Stimulated activated CD4-positive, alpha-beta T cell treated with anti-CD3 and anti-CD28 coated beads, Interleukin-15, amount 100 ng/mL, for 24 hours (primary cell): ENCODE results near the gene PPP3CA.

Experiments used
- DNase-seq: peaks from one replicate; pipeline ENCODE4 v3.0.0-alpha.2; 2020

Gene PPP3CA

DNA sequence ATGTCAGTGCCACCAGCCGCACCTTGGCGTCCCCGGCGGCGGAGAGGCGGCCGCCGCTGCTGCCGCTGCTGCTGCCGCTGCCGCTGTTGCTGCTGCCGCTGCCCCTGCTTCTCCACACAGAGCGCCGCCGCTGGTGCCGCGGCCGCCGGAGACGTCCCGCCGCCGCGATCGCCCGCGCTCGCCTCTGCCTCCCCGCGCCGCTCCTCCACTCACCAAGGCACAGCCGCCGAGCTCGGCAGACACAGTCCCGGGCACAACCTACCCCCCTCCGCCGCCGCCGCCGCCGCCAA, at the start of gene PPP3CA:
PPP3CA (minus strand) TSS at position 260 of the 290 bp plus-strand sequence.
- peak; percentile 64 for DNase-seq

DNA sequence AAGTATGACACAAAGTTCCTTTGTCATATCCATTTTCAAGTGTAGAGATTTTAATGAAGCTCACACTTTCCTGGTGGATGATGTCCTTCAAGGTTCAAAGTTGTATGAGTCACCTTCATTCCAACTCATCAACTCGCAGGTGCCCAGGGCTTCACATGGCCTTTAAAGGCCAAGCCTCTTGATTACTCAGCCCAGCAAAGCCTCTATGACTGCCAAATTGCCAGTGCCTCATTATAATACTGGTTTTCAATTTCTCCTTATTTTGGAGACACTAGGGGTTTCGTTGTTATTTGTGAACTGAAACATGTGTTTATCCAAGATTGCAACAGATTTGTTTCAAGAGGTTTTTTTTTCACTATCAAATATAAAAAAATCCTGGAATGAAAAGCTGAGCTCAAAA, 45.9 kb upstream of the PPP3CA start:
- no peak for DNase-seq

DNA sequence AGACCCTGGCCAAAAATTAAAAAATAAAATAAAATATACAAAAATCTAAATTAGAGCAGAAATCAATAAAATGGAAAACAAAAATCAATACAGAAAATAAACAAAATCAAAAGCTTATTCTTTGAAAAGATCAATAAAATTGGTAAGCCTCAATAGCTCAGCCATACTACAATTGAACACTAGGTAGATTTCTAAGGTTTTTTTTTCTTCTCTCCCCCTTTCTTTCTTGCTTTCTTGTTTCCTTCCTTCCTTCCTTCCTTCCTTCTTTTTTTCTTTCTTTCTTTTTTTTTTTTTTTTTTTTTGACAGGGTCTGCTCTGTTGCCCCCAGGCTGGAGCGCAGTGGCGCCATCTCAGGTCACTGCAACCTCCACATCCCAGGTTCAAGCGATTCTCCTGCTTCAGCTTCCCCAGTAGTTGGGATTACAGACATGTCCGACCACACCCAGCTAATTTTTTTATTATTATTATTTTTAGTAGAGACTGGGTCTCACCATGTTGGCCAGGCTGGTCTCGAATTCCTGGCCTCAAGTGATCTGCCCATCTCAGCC, 23.4 kb upstream of the PPP3CA start:
- DNase-seq: no peak

DNA sequence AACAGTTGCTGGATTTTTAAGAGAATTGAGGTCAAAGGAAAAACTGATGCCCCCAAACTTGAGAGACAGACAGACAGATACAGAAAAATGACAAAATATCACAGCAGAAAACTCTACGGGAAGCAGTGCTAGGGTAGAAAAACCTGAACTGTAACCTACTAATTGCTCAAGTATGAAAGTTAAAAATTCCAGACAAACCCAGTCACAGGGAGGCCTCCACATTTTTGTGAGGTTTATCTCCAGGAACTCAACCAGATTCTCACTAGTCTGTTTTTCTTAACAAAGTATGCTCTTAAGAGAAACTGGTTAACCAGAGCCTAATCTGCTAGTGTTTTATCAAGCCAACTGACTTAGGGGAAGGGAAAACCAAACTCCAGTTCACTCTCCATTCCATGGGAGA, 19.9 kb upstream of the PPP3CA start:
- DNase-seq: no peak

DNA sequence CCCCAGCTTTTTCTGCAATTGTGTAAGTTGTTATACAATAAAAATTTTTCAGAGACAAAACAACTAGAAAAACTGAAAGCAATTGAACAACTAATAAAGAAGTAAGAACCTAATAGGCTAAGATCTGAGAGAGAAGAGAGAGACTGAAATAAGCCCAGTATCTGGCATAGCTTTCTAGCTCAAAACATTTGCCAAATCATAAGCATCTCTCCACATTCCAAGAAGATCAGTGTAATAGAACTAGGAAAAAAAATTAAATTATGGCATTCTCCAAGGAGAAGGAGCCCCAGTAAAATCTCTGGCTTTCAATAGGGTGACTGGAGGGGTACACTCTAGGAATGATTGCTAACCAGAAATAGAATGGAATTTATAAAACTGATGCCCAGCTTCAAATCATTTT, 19.0 kb upstream of the PPP3CA start:
- no peak for DNase-seq

DNA sequence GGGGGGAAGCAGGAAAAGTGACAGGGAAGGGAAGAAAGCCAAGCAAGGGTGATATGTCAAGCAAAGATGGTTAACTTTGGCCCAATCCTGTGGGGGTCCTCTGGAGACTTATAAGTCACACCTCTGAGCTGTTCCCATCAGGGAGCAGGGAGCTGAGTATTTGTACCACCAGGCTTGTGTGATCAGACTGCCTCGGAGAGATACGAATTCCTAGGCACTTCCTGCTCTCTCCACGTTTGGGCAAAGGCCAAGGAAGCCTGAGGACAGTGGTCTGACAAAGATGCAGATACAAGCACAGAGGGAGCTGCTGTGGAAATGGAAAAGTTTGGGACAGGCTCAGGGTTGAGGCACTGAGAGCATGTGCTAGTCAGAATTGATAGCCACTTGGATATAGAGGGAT, 10.4 kb upstream of the PPP3CA start:
- DNase-seq: no peak

DNA sequence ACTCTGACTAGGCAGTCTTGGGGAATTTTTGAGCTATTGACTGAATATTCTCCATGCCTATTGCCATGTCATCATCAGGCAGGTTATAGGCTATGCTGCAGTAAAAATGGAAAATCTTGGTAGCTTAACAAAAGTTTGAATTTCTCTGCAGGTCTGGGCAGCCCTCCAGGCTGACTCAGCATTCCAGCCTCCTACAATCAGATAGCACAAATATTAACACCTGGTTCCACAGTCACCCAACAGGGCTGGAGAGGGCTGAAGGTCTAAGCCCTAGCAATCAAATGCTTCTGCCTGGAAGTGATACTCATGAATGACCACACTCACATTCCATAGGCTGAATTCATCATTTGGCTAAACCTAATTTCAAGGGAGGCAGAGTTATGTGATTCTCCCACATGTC, 9.6 kb upstream of the PPP3CA start:
- DNase-seq: no peak

DNA sequence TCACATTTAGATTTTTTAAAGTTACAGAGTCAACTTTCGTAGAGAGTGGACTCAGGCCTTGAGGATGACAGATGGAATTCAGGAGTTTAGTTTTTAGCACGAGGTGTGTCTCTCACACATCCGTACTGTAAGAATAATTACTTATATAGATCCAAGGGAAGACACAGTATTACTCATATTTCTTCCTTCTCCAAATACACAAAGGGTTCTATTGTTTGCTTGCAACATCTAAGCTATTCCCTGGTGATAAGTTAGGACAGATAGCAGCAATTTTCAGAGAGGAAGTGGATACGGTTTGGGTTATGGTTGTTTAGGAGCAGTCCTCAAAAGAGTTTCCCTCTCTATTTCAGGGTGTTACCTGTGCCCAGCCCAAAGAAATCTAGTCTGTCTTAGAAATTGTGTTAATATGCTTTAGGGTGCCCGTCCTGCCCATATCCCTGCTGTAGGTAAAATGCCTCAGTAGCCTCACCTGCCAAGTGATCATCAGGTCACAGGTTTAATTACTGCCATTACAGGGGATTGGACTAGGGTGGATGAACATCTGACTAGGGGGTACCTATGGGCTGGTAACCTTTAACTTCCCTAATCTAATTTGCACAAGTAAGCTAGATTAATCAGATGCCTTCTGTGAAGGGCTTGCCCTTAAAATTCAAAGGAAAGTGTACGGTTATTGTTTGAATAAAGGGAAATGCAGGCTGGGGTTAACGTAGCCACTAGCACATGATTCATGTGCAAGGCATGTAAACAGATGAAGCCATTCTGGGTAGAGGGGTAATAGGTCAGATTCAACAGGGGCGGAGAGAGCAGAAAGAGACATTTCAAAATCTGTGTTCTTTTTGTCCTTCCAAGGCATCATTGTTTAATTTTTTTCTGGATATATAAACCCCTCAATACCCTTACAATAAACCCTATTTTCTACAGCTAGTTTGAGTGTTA, 8.7 kb upstream of the PPP3CA start:
- DNase-seq: no peak

DNA sequence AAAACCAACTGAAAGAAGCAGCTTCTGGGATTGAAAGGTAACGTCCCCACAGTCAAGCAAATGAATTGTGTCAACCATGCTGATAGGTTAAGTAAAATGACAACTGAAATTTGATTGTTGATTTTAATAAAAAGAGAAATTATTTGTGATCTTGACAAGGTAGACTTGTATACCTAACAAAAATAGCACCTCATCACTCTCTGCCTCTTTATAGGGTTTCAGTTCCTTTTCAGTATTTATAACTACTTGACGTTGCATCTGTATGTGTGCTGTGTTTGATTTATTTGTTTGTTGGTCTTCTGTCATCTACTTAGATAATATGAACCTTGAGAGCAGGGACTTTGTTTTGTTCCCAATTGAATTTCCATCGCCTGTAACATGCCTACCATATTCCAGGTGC, 7.9 kb upstream of the PPP3CA start:
- no peak for DNase-seq

DNA sequence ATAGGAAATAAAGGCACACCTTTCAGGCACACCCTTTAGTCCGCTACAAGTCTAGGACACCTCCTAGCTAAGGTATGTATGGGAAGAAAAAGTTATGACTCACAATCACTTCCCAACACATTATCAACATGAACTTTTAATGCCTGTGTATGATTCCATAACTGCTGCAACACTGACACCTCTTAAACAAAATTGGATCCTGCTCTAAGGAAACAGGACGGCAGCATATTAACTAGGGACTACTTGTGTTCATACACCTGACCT, 2.4 kb upstream of the PPP3CA start:
- DNase-seq: no peak

DNA sequence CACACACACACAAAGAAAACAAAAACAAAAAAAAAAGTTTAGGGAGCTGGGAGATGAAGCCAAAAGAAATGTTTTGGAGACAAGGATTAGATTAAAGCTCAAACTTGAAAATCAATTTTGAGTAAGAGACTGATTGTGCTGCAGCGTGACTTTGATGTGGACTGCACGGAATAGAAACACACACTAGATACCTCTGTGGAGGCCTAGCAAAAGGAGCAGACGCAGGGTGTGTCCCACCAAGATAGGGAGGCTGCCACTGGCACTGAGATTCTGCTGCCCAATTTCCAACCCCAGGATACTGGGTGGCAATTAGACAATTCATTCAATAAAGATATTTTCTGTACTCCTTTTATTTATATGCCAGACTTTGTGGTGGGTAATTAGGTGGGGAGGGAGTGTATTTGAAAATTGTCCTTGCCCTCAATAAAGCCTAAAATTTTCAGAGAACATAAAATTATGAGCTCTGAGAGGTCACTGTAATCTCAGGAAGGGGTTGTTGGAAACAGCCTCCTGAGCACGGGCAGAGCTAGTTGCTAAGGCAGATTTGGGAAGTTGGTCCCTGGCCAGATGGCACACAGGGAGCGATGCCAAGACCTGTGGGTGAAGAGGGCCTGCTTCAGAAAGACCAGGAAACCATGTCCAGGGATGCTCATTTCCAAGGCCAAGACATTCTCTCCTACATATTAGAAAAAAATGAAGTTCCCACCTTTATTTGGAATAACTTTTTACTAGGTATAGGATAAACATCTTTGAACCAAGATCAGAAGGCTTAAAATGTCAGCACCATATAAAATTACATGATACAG, 1.9 kb upstream of the PPP3CA start:
- DNase-seq: no peak

DNA sequence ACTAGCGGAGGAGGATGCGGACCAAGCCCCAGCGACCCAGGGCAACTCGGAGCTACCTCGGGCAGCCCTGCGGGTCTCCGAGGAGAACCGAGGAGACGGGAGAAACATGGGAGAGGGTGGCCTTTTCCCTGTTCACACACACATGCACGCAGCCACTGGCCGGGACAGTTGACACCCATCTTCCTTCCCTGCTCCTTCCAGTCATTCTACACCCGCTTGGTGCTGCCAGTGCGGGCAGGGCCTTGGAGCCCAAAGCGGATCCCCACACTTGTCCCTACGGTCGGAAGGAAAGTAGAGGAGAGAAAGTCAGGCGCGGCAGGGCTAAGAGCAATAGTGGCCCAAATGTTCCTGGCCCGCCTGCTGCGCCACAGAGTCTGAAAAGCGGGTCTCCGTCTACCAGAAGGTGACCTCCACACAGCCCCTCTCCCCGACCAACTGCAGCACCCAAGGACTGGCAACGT, 1.1 kb upstream of the PPP3CA start:
- no peak for DNase-seq

DNA sequence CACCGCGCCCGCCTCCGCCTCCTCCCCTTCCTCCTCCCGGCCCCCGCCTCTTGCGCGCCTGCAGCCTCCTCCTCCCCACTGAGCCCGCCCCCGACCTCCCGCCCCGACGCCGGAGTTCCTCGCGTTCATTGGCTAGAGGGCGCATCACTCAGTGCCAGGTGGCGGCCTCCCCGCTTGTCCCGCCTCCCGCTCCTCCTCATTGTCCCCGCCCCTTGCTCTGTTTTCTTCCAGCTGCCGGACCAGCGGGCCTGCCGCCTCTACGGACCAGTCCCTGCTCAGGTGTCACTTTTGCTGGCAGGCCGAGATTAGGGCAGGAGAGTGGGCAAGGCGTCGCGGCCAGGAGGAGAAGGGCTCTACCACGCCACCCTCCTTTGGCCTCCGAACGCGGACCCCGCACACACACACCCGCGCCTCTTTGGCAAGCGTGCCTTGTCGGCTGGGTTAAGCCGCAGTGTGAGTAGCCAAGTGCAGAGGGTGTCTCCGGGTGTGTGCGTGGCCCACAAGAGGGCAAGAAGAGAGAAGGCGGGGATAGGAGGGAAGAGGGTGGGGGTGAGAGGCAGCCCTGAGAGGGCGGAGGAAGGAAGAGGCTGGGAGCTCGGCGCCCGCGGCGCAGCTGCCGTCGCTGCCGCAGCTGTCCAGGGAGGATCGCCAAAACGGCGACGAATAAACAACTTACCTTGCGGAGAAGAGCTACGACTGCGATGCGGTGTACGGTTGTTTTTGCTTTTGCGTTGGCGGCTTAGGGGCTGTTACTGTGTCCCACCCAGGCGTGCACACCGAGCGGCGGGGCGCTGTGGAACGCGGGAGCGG, 436 bp upstream of the PPP3CA start:
- peak; percentile 98 for DNase-seq

DNA sequence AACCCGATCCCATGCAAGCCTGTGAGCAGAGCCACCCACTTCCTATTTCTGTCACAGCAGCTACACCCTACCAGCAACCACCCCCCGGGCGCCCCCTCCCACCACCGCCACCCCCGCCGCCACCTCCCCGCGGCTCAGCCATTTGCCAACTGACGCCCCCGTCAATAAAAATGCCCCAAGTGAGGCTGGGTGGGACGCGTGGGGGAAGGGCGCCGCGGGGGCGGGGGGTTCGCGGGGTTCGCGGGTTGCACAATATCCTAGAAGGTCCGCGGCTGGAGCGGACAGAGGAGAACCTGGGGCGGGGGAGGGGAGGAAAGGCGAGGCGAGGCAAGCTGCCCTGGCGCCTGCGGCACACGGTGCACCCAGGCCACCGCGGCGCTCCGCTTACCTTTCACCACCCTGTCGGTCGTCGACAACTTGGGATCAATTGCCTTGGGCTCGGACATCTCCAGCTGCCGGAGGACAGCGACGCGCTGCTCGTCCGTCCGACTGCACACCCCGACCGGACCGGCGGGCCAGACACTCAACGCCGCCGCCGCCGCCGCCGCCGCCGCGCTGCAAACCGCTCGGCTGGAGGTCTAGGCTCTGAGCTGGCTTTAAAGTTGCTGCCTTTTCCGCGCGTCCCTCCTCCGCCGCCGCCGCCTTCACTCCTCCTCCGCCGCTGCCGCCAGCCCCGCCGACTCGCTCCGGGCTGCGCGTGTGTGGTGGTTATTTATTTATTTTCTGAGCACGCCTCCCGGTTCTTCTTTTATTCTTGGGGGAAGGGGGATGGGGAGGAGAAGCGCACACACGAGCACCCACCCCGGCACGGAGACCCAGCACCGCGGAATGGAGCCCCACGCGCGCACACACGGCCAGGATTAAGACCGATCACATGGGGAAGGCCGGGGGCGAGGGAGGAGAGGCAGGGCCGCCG, 717 bp downstream of the PPP3CA start:
- peak; percentile 63 for DNase-seq

DNA sequence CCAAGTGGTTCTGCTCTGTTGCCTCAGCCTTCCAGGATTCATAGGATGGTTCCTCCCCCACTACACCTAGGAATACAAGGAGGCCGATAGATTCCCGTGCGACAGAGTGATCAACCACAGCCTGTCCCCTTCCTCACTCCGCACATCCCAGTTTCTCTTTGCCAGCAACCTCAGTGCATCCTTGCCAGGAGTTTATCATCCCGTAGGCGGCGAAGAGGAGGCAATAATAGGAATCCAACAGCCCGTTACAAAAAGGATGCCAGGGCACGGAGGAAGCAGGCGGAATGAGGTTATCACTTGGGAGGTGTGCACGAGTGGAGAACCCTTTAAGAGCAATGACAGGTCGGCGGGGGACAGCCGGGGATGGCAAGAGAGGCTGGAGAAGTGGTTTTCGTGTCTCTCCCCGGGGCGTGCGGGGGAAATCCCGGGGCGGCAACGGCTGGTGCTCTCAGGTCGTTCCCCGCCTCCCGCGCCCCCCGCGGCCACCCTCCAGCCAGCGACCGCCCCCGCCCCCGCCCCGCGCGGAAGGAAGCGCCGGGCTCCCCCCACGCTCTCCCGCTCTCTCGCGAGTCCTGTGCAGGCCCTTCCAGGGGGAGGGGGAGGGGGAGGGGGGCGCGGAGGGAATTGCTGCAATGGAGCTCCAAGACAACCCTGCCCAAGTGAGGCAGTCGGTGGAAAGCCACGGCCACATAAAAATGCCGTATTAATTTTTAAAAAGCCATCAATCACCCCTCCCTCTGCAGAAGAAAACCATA, 1.6 kb downstream of the PPP3CA start:
- DNase-seq: peak; percentile 62

DNA sequence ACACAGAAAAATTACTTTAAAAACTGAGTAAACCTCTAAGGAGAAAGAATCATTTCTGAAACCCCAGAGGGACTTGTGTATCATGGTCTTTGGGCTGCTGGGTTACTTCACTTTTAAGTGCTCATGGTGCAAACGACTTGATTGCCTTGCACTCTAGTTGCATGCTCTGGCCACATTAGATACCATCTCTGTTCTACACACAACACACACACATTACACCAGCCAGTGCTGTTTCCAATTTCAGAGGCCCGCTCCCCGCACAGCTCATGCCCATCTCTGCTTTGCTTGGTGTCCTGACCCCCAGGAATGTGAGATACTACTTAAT, 2.1 kb downstream of the PPP3CA start:
- DNase-seq: no peak

DNA sequence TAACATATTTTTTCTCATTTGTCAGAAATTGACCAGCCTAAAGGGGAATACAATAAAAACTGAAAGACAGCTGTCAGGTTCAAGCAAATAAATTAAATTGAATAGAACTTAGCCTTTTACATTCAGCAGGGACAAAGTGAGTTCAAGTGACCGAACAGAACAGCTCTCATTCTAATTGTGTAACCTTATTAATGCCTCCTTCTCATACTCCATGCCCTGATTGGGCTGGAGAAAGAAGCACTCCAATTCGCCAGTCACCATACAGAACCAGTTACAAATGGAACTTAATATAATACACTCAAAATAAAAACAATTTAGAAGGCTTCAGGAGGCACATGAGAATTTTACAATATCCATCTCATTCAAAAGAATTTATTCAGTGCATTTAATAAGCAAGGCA, 8.0 kb downstream of the PPP3CA start:
- no peak for DNase-seq

DNA sequence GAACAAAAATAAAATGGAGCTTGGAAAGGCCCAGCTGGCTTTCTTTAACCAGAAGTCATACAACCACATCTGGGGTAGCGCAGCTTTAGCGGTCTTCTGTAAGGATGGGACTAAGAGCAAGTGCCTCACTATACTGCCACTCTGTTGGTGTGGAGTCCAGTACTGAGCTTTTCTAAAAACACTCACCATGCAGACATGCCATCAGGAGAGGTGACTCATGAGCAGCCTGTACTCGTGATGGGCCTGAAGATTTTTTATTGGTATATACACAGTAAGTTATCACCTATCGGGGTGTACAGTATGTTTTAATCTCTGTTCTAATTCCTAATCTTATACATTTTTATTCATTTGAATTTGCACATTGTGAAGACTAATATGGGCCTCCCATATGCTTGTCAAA, 9.6 kb downstream of the PPP3CA start:
- no peak for DNase-seq

DNA sequence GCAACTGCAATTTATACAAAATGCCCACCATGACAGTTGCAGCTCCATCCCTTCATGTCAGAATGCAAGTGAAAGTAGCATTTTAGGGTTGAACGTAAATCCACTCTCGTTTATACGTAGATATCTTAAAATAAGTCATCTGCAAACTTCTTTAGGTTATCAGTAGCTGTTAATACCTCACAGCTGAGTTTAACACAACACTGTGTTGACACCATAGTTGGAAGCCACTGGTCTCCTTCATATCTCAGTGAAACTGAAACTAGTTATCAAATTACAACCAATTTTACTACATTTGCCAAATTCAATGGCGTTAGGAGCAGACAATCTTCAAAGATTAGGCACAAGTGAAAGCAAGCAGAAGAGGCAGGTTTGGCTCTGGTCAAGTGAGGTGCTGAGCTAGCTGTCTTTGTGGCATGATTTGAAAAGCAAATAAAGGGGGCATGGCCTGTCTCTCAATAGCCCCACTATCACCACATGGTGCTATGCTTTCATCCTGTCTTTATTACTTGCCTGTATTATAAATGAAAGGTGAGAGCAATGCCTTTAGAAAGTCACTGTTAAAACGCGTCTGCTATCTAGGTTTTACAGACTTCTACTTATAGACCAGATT, 12.3 kb downstream of the PPP3CA start:
- no peak for DNase-seq

DNA sequence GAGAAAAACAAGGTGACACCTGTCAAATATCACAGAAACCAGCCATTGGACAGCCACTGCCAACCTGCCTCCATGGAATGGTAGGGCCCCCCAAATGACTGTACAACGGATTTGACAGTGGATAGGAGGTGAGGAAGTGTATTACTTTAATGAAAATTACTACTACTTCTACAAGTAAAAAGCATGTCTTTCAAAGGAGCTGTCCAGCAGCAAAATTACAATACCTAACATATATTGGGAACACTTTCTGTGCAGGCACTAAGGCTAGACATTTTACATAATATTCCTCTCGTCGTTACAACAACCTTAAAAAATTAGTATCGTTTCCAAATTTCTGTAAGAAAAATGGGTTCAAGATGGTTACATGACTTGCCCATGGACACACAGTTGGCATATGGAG, 14.9 kb downstream of the PPP3CA start:
- DNase-seq: no peak

DNA sequence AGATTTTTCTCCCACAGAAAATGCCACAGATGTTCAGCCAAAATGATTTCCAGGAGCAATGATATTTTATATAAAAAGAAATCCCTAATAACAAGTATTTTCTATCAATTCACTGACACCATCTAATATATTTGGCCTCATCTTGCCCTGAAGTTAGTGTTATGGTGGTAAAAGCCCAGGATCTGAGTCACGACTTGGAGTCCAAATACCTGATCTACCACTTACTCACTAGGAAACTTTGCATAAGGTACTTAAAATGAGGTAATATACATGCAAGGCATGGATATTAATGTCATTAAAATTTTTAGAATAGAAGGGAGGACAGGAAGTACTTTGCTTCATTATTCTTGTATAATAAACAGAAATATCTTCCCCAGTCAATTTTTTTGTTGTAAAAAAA, 16.3 kb downstream of the PPP3CA start:
- no peak for DNase-seq
